Measurements from ENCODE around the gene MYLK. TPM values are rescaled to one million over a fixed set of nuclear protein-coding genes. Genes with fewer than 3 reads are reported as not detected.

MYLK gene
- total RNA-seq, 4 donors from 2014 or later = 420 to 1,252 (median 768) TPM

DNA sequence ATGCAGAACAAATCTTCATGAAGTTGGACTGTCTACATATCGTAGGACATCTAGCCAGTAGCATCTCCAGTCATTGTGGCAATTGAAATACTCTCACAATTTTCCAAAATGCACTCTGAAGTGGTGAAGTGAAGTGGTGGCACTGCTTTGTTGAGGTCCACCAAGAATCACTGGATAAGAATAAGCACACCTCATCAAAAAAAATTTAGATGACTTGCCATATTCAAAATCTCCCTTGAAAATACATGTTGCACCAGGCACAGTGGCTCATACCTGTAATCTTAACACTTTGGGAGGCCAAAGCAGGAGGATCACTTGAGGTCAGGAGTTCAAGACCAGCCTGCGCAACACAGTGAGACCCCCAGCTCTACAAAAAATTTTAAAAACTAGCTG lies 312.2 kb downstream of the MYLK start:
- TF ChIP-seq POLR2A (IDR thresholded peaks at IDR 0.05) (no peak), CTCF (IDR thresholded peaks at IDR 0.05) (no peak)
- DNase-seq = no peak
- Histone ChIP-seq H3K36me3 (no peaks in the 10 kb centered on the region), H3K27ac (no peak overlapping the region), H3K4me3 (no peak overlapping the region), H3K9me3 (no peaks in the 10 kb centered on the region), H3K4me1 (no peaks in the 10 kb centered on the region), H3K27me3 (no peaks in the 10 kb centered on the region)
- intact Hi-C loops (cut with DNase I; ENCODE audit: low total_unique reads) = no loop called here

- no peak for DNase-seq
- no peaks in the 10 kb centered on the region for H3K36me3 ChIP-seq
- intact Hi-C loops (cut with DNase I; ENCODE audit: low total_unique reads) = no loop called here
- TF ChIP-seq CTCF (IDR thresholded peaks at IDR 0.05) = no peak
- no peak for TF ChIP-seq POLR2A (IDR thresholded peaks at IDR 0.05)
- H3K27me3 ChIP-seq = no peaks in the 10 kb centered on the region
- no peak overlapping the region for H3K4me3 ChIP-seq
- H3K4me1 ChIP-seq = no peaks in the 10 kb centered on the region
- no peaks in the 10 kb centered on the region for H3K9me3 ChIP-seq
- no peak overlapping the region for H3K27ac ChIP-seq
These were observed 312.7 kb downstream of the MYLK start for GRCh38 chr3:123571264-123571972.

DNA sequence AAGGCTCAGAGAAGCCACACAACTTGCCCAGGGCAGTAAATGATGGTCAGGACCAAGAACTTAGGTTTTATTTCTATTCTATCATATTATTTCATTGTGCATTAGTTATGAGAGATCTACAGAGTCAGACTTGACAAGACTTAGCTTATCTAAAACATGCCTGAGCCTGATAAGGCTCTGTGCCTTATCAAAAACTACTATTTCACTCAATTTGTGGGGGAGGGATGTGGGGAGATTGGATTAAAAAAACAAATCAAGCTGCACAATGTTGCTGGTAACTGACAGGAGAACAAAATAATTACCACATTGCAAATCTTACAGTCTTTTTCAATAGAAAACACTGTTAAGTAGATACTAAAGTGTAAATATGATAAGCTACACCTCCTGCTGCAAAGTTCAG lies 315.3 kb downstream of the MYLK start:
- no peaks in the 10 kb centered on the region for H3K27me3 ChIP-seq
- H3K9me3 ChIP-seq = no peaks in the 10 kb centered on the region
- no peak for TF ChIP-seq CTCF (IDR thresholded peaks at IDR 0.05)
- no peak for TF ChIP-seq POLR2A (IDR thresholded peaks at IDR 0.05)
- intact Hi-C loops (cut with DNase I; ENCODE audit: low total_unique reads) = no loop called here
- no peak overlapping the region for H3K27ac ChIP-seq
- H3K4me1 ChIP-seq = no peaks in the 10 kb centered on the region
- no peak overlapping the region for H3K4me3 ChIP-seq
- DNase-seq = no peak
- H3K36me3 ChIP-seq = no peaks in the 10 kb centered on the region

GRCh38 chr3:123568034-123568433 lies 316.1 kb downstream of the MYLK start:
- intact Hi-C loops (cut with DNase I; ENCODE audit: low total_unique reads) = no loop called here
- H3K27ac ChIP-seq = no peak overlapping the region
- no peaks in the 10 kb centered on the region for H3K36me3 ChIP-seq
- H3K4me1 ChIP-seq = no peaks in the 10 kb centered on the region
- H3K27me3 ChIP-seq = no peaks in the 10 kb centered on the region
- H3K9me3 ChIP-seq = no peaks in the 10 kb centered on the region
- TF ChIP-seq POLR2A (IDR thresholded peaks at IDR 0.05) = no peak
- TF ChIP-seq CTCF (IDR thresholded peaks at IDR 0.05) = no peak
- no peak for DNase-seq
- no peak overlapping the region for H3K4me3 ChIP-seq

GRCh38 chr3:123564056-123564455 lies 320.1 kb downstream of the MYLK start:
- Histone ChIP-seq H3K27me3 (no peaks in the 10 kb centered on the region), H3K4me3 (no peak overlapping the region), H3K36me3 (no peaks in the 10 kb centered on the region), H3K9me3 (no peaks in the 10 kb centered on the region), H3K27ac (no peak overlapping the region), H3K4me1 (no peaks in the 10 kb centered on the region)
- intact Hi-C loops (cut with DNase I; ENCODE audit: low total_unique reads) = no loop called here
- DNase-seq = no peak
- no peak for TF ChIP-seq CTCF (IDR thresholded peaks at IDR 0.05)
- TF ChIP-seq POLR2A (IDR thresholded peaks at IDR 0.05) = no peak
